ENCODE measurements around the gene KIAA1755.

DNA sequence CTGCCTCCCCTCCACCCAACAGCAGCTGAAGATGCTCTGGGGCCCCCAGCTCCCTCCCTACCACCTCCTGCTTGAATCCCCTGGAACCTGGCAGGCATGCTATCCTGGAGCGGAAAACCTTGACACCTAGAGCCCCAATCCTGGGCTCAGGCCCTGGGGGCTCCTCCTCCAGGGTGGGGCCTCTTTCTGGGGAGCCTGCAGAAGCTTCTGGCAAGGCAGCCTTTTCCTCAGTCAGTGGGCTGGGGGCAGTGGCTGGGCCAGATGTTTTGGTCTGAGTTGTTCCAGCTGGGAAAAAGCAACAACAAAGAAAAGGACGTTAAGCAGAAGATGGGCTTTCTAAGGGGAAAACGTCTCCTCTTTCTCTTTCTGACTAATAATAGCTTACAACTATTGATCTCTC lies 21.1 kb downstream of the KIAA1755 start:
- TF ChIP-seq POLR2AphosphoS5 (IDR thresholded peaks at IDR 0.05), result no peak
- TF ChIP-seq POLR2A (IDR thresholded peaks at IDR 0.05), result no peak

Data from spleen (tissue), 3 donors.